Superior temporal gyrus (tissue), 1 donor: ENCODE results near the gene PDE4D.
"Not testable (repeated sequence)": the region's sequence is repeated elsewhere in the genome, so short reads cannot be mapped to it uniquely, and the experiment has no call there.

Source experiments
- DNase-seq: peaks from one replicate; pipeline ENCODE4 v3.0.0-alpha.2; 2016; ENCODE audit errors: extremely low spot score

The PDE4D gene

GRCh38 chr5:59069438-59070079 is 824.0 kb downstream of the PDE4D start:
- DNase-seq, result peak; percentile 68

GRCh38 chr5:59067956-59068656 is 825.4 kb downstream of the PDE4D start:
- no peak for DNase-seq

GRCh38 chr5:59066367-59067163 is 827.0 kb downstream of the PDE4D start:
- DNase-seq, result no peak

GRCh38 chr5:59065554-59065953 is 828.0 kb downstream of the PDE4D start:
- DNase-seq, result no peak

- no peak for DNase-seq
These were observed 829.2 kb downstream of the PDE4D start for GRCh38 chr5:59064293-59064692.

- no peak for DNase-seq
These were observed 830.4 kb downstream of the PDE4D start for GRCh38 chr5:59062986-59063683.

GRCh38 chr5:59061377-59061776 is 832.1 kb downstream of the PDE4D start:
- no peak for DNase-seq

- DNase-seq, result no peak
These were observed 834.4 kb downstream of the PDE4D start for GRCh38 chr5:59058969-59059687.

- no peak for DNase-seq
These were observed 835.3 kb downstream of the PDE4D start for GRCh38 chr5:59058237-59058636.

GRCh38 chr5:59056599-59056998 is 836.9 kb downstream of the PDE4D start:
- DNase-seq, result not testable (repeated sequence)

GRCh38 chr5:59055745-59056448 is 837.6 kb downstream of the PDE4D start:
- DNase-seq, result no peak

- no peak for DNase-seq
These were observed 838.5 kb downstream of the PDE4D start for GRCh38 chr5:59054963-59055528.

- no peak for DNase-seq
These were observed 841.6 kb downstream of the PDE4D start for GRCh38 chr5:59051951-59052350.

GRCh38 chr5:59049095-59049494 is 844.4 kb downstream of the PDE4D start:
- DNase-seq, result no peak

- DNase-seq, result no peak
These were observed 851.1 kb downstream of the PDE4D start for GRCh38 chr5:59042201-59043055.

- DNase-seq, result no peak
These were observed 852.2 kb downstream of the PDE4D start for GRCh38 chr5:59041355-59041754.

GRCh38 chr5:59040804-59041201 is 852.7 kb downstream of the PDE4D start:
- DNase-seq, result no peak

GRCh38 chr5:59040024-59040803 is 853.3 kb downstream of the PDE4D start:
- DNase-seq, result peak; percentile 26
